H4 (cell line): ENCODE data around the gene ANKUB1. TPM values are rescaled to one million over a fixed set of nuclear protein-coding genes. Genes with fewer than 3 reads are reported as not detected.

Source experiments
- DNase-seq: peaks from one replicate; pipeline ENCODE4 v3.0.0-alpha.2; 2015; ENCODE audit warnings: low spot score
- total RNA-seq: library from RNA; depleted of rRNA; stranded (reverse); fragments of >200 nt; shearing (Covaris generic); gene quantifications from 2 replicates; pipeline ENCODE4 v1.2.3, GENCODE V29; 2014

The ANKUB1 gene
- total RNA-seq, 1 experiment from 2014 or later, result not detected

DNA sequence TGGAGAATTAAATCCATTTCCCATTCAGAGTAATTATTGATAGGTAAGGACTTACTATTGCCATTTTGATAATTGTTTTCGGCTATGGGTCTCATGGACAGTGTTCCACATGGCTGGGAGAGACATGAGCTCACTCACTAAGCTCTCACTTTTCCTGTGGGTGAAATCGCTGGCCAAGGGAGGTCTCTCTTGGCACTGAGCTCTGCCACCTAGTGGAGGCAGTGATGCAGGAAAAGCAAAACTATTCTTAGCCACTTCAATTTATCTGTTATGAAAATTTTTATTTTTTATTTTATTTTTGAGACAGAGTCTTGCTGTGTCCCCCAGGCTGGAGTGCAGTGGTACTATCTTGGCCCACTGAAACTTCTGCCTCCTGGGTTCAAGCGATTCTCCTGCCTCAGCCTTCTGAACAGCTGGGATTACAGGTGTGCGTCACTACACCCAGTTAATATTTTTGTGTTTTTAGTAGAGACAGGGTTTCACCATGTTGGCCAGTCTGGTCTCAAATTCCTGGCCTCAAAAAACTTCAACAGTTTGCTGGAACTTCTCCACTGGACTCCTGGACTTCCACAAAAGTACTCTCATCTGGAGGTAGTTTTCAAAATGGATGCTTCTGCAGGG, 16.0 kb upstream of the ANKUB1 start:
- peak; percentile 82 for DNase-seq

DNA sequence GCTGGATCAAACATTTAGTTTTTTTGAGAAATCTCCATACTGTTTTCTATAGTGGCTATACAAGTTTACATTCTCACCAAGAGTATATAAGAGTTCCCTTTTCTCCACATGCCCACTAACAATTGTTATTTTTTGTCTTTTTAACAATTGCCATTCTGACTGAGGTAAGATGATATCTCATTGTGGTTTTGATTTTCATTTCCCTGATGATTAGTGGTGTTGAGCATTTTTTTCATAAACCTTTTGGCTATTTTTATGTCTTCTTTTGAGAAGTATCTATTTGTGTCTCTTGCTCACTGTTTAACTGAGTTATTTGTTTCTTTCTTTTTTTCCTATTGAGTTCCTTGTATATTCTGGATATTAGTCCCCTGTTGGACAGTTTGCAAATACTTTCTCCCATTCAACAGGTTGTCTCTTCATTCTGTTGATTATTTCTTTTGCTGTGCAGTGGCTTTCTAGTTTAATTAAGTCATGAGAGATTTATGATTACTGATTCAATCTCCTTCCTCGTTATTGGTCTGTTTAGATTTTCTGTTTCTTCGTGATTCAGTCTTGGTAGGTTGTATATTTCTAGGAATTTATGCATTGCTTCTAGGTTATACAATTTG, 13.9 kb upstream of the ANKUB1 start:
- DNase-seq, result no peak

GRCh38 chr3:149801639-149802038, 9.3 kb upstream of the ANKUB1 start:
- no peak for DNase-seq

DNA sequence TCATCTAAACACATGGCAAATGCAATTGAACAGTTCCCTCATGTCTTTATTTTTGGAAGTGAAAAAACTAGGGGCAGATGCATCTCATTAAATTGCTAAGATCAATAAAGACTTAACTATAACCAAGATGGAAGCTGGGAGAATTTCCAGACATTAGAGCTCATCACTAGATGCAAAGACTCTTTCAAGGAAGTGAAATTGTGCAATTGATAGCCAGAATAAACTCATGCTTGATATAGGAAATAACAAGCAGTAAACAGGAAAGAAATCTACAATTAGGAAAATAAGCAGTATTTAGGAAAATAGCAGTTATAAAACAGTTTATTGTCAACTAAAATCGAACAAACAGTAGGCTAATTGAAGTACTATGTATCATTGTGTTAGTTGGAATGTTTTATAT, 8.8 kb upstream of the ANKUB1 start:
- no peak for DNase-seq

DNA sequence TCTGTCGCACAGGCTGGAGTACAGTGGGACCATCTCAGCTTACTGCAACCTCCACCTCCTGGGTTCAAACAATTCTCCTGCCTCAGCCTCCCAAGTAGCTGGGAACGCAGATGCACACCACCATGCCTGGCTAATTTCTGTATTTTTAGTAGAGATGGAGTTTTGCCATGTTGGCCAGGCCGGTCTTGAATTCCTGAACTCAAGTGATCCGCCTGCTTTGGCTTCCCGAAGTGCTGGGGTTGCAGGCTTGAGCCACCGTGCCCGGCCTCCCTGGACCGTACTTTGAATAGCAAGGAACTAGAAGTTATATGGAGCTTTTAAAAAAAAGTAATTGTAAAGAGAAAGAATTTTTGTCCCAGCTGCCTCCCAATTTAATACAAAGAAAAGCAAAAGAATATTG, 8.3 kb upstream of the ANKUB1 start:
- DNase-seq, result no peak

DNA sequence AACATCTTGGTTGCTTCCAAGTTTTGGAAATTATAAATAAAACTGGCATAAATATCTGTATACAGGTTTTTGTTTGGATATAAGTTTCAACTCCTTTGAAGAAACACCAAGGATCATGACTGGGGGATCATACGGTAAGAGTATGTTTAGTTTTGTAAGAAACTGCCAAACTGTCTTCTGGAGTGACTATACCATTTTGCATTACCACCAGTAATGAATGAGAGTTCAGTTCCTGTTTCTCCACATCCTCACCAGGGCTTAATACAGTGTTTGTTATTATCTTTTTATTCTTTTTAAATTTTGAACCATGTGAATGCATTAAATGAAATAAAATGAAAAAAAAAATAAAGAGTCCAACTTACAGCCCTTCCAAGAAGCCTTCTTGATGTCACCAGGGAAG, 3.7 kb upstream of the ANKUB1 start:
- no peak for DNase-seq

DNA sequence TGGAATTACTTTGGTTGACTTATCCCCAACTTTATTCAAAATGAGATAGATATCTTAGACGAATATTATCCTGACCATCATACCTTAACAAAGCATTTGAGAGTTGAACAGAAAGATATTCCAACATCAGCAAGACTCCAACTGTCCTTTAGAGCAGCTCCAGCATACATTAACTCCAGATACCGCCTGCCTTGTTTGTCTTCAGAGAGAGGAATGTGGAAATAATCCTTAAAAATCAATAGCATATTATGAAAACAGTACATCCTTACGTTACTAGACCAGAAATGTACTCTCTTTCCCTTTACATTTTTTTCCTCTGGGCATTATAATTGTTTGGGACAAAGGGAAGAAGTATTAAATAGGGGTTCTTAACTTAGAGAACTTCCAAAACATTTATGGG, 1.7 kb downstream of the ANKUB1 start:
- DNase-seq, result no peak

DNA sequence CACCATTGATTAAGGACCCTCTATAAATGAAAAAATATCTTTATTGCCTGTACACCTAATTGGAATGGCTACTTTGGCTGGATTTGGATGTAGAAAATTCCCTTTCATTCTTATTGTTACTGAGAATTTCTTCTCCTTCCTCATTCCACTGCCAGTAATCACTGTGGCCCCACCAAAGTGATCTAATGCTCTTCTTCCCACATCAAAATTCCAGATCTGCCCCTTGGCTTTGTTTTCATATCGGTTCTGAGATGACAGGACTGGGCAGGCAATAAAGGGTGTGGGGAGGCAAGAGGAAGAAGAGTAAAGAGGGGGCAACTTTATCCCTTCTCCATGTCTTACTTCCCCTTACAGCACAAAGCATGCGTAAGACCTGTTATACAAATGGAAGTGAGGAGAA, 2.1 kb downstream of the ANKUB1 start:
- no peak for DNase-seq

GRCh38 chr3:149784064-149784704, 8.2 kb downstream of the ANKUB1 start:
- DNase-seq, result peak; percentile 33

- DNase-seq, result peak; percentile 37
These were observed 8.8 kb downstream of the ANKUB1 start for GRCh38 chr3:149783576-149783975.

DNA sequence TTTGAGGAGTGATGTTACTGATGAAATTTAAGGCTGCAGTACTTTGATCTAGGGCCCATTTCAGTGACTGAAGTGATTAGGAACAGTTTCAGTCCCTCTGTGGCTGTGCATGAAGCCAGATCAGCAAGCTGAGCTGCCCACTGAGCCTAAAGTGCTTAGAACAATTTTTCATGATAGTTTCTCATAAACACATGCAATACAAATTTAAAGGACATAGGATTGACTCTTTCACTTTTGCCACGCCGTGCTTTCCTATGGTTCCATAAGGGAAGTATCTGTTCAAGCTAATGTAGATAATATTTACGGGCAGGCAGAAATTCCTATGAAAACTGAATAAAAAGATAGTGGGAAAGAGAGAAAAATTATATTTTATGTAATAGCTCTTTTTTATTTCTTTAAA, 10.6 kb downstream of the ANKUB1 start:
- DNase-seq, result no peak

DNA sequence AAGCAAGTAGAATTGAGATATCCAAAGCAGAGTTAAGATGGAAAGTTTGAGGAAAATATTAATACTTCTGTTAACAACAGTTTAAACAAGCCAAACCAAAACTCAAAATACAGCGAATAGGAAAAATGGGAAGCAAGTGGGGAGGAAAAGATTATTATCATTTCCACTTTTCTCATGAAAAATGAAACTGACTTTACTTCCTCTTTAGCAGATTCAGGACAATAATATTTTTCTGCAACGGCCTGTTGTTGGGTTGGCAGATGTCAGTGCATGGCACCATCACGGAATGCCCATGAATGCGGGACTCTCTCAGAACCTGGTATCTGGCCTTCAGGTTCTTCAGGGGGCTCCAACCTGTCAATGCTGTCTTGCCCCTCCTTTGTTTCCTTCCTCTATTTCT, 11.1 kb downstream of the ANKUB1 start:
- DNase-seq, result no peak

DNA sequence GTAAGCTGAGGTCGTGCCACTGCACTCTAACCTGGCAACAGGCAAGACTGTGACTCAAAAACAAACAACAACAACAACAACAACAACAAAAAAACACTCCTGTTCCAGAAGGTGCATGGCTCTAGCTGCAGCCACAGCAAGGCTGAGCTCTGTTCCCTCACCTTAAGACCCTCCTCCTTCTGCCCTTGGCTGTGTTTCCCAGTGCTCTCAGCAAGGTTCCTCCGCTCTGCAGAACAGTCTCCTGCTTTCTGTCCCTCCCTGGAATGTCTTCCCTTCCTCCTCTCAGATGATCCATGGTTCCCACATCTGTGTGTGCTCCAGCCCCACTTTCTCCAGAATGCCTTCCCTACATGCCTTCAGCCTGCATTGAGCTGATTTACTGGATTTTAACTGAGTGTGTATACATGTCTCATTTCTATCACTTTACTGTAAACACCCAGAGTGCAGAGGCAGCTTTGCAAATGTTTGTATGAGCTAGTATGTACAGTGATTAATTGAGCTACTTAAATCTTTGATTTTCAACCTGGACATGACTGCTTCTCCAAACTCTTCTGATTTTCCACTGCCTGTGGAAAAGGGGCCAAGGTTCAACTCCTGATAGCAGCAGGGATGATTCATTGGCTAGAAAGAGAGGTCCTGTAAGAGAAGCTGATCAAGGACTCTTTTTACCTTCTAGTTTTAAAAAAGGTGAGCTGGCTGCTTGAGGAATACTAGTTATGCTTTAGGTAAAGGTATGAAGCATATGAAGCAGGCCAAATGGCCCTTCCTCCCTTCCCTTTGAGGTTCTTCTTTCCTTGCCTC, 14.7 kb downstream of the ANKUB1 start:
- DNase-seq, result no peak

DNA sequence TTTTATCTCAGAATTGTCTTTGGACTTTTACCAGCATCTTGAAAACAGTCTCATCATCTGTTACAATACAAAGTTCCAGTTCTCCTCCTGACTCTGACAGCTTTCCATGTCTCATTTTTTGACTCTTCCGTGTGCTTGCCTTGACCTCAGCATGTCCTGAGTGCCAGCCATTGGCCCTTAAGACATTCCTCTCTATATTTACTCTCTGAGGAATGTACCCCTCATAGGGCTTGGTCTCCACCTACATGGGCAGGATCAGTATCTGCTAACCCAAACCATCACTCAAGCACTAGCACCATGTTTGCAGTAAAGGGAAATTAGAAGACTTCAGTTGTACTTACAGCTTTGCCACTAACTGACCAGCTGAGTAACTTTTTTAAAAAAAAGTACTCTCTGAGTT, 16.2 kb downstream of the ANKUB1 start:
- DNase-seq, result no peak

- DNase-seq, result no peak
These were observed 19.5 kb downstream of the ANKUB1 start for GRCh38 chr3:149772861-149773260.

GRCh38 chr3:149771652-149772271, 20.6 kb downstream of the ANKUB1 start:
- peak; percentile 47 for DNase-seq

- DNase-seq, result no peak
These were observed 22.1 kb downstream of the ANKUB1 start for GRCh38 chr3:149770246-149770645.

DNA sequence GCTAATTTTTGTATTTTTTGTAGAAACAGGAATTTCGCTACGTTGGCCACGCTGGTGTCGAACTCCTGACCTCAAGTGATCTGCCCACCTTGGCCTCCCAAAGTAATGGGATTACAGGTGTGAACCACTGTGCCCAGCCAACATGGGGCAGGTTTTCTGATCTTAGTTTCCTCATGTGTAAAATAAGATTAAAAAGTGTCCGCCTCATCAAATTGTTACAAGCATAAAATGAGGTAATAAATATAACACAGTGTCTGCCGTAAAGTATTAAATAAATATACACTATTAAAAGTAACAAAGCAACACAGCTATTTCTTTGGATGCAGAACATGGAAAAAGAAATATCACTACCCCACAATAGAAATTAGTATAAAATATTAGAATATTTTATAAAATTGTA, 23.6 kb downstream of the ANKUB1 start:
- DNase-seq, result no peak

DNA sequence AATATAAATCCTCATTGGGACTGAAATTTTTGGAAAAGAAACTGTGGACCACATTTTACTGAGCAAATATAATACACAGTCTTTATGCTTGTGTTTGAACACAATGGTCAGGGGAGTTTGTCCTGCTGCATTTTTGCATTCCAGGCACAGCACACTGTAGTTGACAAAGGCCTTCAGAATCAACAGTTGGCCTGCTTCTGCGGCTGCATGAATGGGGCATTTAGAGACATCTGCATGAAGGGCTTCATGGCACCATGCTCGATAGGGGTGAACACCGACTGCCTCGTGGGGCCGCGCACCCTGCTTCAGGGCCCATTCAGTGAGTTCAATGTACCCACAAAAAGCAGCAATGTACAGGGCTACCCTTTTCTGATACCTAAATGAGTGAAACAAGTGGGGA, 24.6 kb downstream of the ANKUB1 start:
- DNase-seq, result no peak

GRCh38 chr3:149765762-149766334, 26.5 kb downstream of the ANKUB1 start:
- peak; percentile 35 for DNase-seq

DNA sequence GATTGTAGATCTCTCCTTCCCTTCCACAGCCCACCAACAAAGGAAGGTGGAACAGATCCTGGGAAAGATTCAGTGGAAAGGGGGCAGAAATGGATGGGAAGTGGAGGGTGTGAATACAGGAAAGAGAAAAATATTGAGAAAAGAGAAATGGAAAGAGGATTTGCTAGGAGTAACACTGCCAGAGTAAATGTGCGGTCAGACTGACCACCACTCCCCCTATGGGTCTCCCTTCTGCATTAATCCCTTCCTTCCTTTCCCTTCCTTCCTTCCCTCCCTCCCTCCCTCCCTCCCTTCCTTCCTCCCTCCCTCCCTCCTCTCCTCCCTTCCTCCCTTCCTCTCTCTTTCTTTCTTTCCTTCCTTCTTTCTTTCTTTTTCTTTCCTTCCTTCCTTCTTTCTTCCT, 28.1 kb downstream of the ANKUB1 start:
- no peak for DNase-seq
